H1 (cell line): ENCODE measurements around the gene C3orf62. TPM values are rescaled to one million over a fixed set of nuclear protein-coding genes. Genes with fewer than 3 reads are reported as not detected.

Experiments
- CTCF ChIA-PET: fragments of 300-600 bp; sonication (Branson Sonifier 250); formaldehyde crosslinking; loops from one replicate; lab custom pipeline; 2021; ENCODE audit not compliant: partially characterized antibody; lab: Charles Lee
- POLR2A ChIA-PET: fragments of 300-600 bp; sonication (Branson Sonifier 250); formaldehyde crosslinking; loops from one replicate; lab custom pipeline; 2021; ENCODE audit warnings: inconsistent platforms; ENCODE audit not compliant: partially characterized antibody; lab: Charles Lee
- DNase-seq, 2 experiments: peaks; one replicate each; pipeline versions ENCODE4 v3.0.0 to v3.0.0-alpha.2; 2010 to 2022; ENCODE audit warnings: low spot score in 2 of 2, low read depth in 1 of 2, mixed read lengths in 1 of 2
- FAIRE-seq: peaks from 2 replicates; lab custom pipeline; 2011; peaks lifted over from hg19 to GRCh38; lab: Jason Lieb, UNC
- H2AFZ ChIP-seq: 2 replicates; pipeline ENCODE4 v1.8.1; 2012; ENCODE audit warnings: low read length, inconsistent platforms
- H2AK5ac ChIP-seq: 2 replicates; pipeline ENCODE4 v1.6.1; 2013; ENCODE audit warnings: low read depth, low read length
- H2BK120ac ChIP-seq: replicated peaks from 2 replicates; pipeline ENCODE3; 2013; ENCODE audit warnings: low read depth, low read length, inconsistent platforms
- H2BK12ac ChIP-seq: 2 replicates; pipeline ENCODE4 v1.6.1; 2013; ENCODE audit warnings: low read depth, low read length
- H2BK15ac ChIP-seq: 2 replicates; pipeline ENCODE4 v1.6.1; 2013; ENCODE audit warnings: low read length
- H2BK20ac ChIP-seq: 2 replicates; pipeline ENCODE4 v1.6.1; 2013; ENCODE audit warnings: low read length
- H2BK5ac ChIP-seq: 2 replicates; pipeline ENCODE4 v1.6.1; 2013; ENCODE audit warnings: low read depth, low read length
- H3K14ac ChIP-seq: 2 replicates; pipeline ENCODE4 v1.6.1; 2013; ENCODE audit warnings: inconsistent platforms; ENCODE audit not compliant: insufficient read length
- H3K18ac ChIP-seq: 2 replicates; pipeline ENCODE4 v1.6.1; 2013; ENCODE audit warnings: low read length; ENCODE audit errors: extremely low read depth
- H3K23ac ChIP-seq: 2 replicates; pipeline ENCODE4 v1.6.1; 2013; ENCODE audit warnings: inconsistent platforms; ENCODE audit not compliant: insufficient read length
- H3K23me2 ChIP-seq: 2 replicates; pipeline ENCODE4 v1.6.1; 2013; ENCODE audit warnings: low read depth, low read length
- H3K27ac ChIP-seq: 2 replicates; pipeline ENCODE4 v1.6.1; 2011; ENCODE audit warnings: low read depth, low read length, inconsistent platforms
- H3K27me3 ChIP-seq, 4 experiments: replicated peaks in 1 of 4; 1 replicate in 1 of 4; 2 replicates in 3 of 4; pipeline versions ENCODE4 v1.6.1 to v1.8.1; 2011 to 2013; ENCODE audit warnings: low read length in 3 of 4, mild to moderate bottlenecking in 3 of 4, inconsistent platforms in 2 of 4, mixed read lengths in 2 of 4, moderate library complexity in 1 of 4; ENCODE audit not compliant: control insufficient read depth in 3 of 4, insufficient read depth in 3 of 4; ENCODE audit errors: extremely low read depth in 1 of 4
- H3K36me3 ChIP-seq, 4 experiments: 2 replicates each; pipeline versions ENCODE4 v1.6.1 to v1.8.1; 2011 to 2013; ENCODE audit warnings: mild to moderate bottlenecking in 4 of 4, low read length in 3 of 4, moderate library complexity in 2 of 4, control low read depth in 1 of 4, inconsistent platforms in 1 of 4; ENCODE audit not compliant: insufficient read depth in 4 of 4, control insufficient read depth in 2 of 4
- H3K4ac ChIP-seq: replicated peaks from 2 replicates; pipeline ENCODE3; 2013; ENCODE audit warnings: low read length, low read depth, mixed read lengths, inconsistent platforms; ENCODE audit not compliant: insufficient read length
- H3K4me1 ChIP-seq, 4 experiments: replicated peaks in 1 of 4; 1 replicate in 1 of 4; 2 replicates in 3 of 4; pipeline versions ENCODE4 v1.6.1 to v1.8.1; 2011 to 2013; ENCODE audit warnings: low read length in 3 of 4, inconsistent platforms in 2 of 4, mixed read lengths in 1 of 4; ENCODE audit not compliant: insufficient read depth in 4 of 4, control insufficient read depth in 3 of 4
- H3K4me2 ChIP-seq, 2 experiments: 2 replicates each; pipeline versions ENCODE4 v1.6.1 to v1.8.1; 2011 to 2013; ENCODE audit warnings: low read depth in 2 of 2, low read length in 2 of 2, control low read depth in 1 of 2, inconsistent platforms in 1 of 2, mild to moderate bottlenecking in 1 of 2; ENCODE audit not compliant: insufficient read depth in 1 of 2
- H3K4me3 ChIP-seq, 4 experiments: fragments of 200-600, 300-600 bp in 1 of 4; sonication (generic), shearing (Covaris generic), sonication (Bioruptor Twin) in 1 of 4; 2 replicates each; pipeline versions ENCODE4 v1.5.1 to v1.8.1; 2011 to 2016; ENCODE audit warnings: low read length in 4 of 4, low read depth in 3 of 4, control low read depth in 2 of 4, inconsistent platforms in 2 of 4, mild to moderate bottlenecking in 2 of 4, mixed read lengths in 1 of 4, moderate library complexity in 1 of 4; ENCODE audit not compliant: insufficient read depth in 2 of 4; ENCODE audit errors: extremely low read depth in 1 of 4
- H3K56ac ChIP-seq: replicated peaks from 2 replicates; pipeline ENCODE3; 2013; ENCODE audit warnings: low read depth, mild to moderate bottlenecking, mixed read lengths, low read length, inconsistent platforms; ENCODE audit not compliant: insufficient read length
- H3K79me1 ChIP-seq: 2 replicates; pipeline ENCODE4 v1.6.1; 2013; ENCODE audit warnings: low read depth, low read length, control low read depth
- H3K79me2 ChIP-seq, 2 experiments: 2 replicates each; pipeline versions ENCODE4 v1.6.1 to v1.8.1; 2012 to 2013; ENCODE audit warnings: low read length in 2 of 2, mild to moderate bottlenecking in 2 of 2, inconsistent platforms in 1 of 2; ENCODE audit not compliant: insufficient read depth in 2 of 2, control insufficient read depth in 1 of 2
- H3K9ac ChIP-seq, 4 experiments: replicated peaks in 1 of 4; 1 replicate in 1 of 4; 2 replicates in 3 of 4; pipeline versions ENCODE4 v1.6.1 to v1.8.1; 2011 to 2013; ENCODE audit warnings: low read depth in 3 of 4, low read length in 3 of 4, control low read depth in 2 of 4, mild to moderate bottlenecking in 2 of 4, moderate library complexity in 2 of 4, inconsistent platforms in 1 of 4; ENCODE audit errors: extremely low read depth in 1 of 4
- H3K9me3 ChIP-seq, 2 experiments: 2 replicates each; pipeline versions ENCODE4 v1.6.1 to v1.8.1; 2012 to 2013; ENCODE audit warnings: mild to moderate bottlenecking in 2 of 2, moderate library complexity in 2 of 2, control low read depth in 1 of 2, inconsistent platforms in 1 of 2, low read depth in 1 of 2, low read length in 1 of 2, mixed read lengths in 1 of 2; ENCODE audit not compliant: insufficient read depth in 2 of 2
- H4K20me1 ChIP-seq, 2 experiments: replicated peaks in 1 of 2; 2 replicates each; pipeline versions ENCODE3 to v1.8.1; 2011 to 2013; ENCODE audit warnings: inconsistent platforms in 2 of 2, low read length in 2 of 2, mild to moderate bottlenecking in 1 of 2; ENCODE audit not compliant: insufficient read depth in 2 of 2, control insufficient read depth in 1 of 2
- H4K5ac ChIP-seq: 2 replicates; pipeline ENCODE4 v1.6.1; 2013; ENCODE audit warnings: low read length, low read depth, mixed read lengths, inconsistent platforms; ENCODE audit not compliant: insufficient read length
- H4K8ac ChIP-seq: 2 replicates; pipeline ENCODE4 v1.8.0; 2013; ENCODE audit warnings: mild to moderate bottlenecking, moderate library complexity, low read length, inconsistent platforms; ENCODE audit not compliant: insufficient read depth; ENCODE audit errors: extremely low read depth
- H4K91ac ChIP-seq: replicated peaks from 2 replicates; pipeline ENCODE3; 2013; ENCODE audit warnings: low read length, mixed read lengths, inconsistent platforms; ENCODE audit not compliant: insufficient read length
- ASH2L ChIP-seq: fragments of 200-600, 300-600 bp; sonication (generic); IDR thresholded peaks from one replicate; pipeline ENCODE4 v1.7.1; 2017; ENCODE audit warnings: low read length
- CBX5 ChIP-seq: fragments of 300-800, 300-1000 bp; sonication (generic); IDR thresholded peaks from 2 replicates; pipeline ENCODE4 v1.7.1; 2016; ENCODE audit warnings: antibody characterized with exemption, low read length, low read depth
- CBX8 ChIP-seq: fragments of 300-800, 300-1000 bp; sonication (generic); IDR thresholded peaks from 2 replicates; pipeline ENCODE4 v1.7.1; 2016; ENCODE audit warnings: low read depth, low read length, borderline replicate concordance
- JUND ChIP-seq: IDR thresholded peaks from 2 replicates; pipeline ENCODE4 v1.6.1; 2011; ENCODE audit warnings: mild to moderate bottlenecking, improper control_type of control experiment, low read length
- KDM1A ChIP-seq: fragments of 200-600, 300-600 bp; sonication (generic); IDR thresholded peaks from 2 replicates; pipeline ENCODE4 v1.7.1; 2016; ENCODE audit warnings: mild to moderate bottlenecking, low read length, borderline replicate concordance
- KDM5A ChIP-seq: fragments of 200-600 bp; IDR thresholded peaks from 2 replicates; pipeline ENCODE4 v1.7.1; 2012; ENCODE audit warnings: mild to moderate bottlenecking, low read length, inconsistent platforms, mixed read lengths
- POLR2A ChIP-seq, 2 experiments: IDR thresholded peaks; 1 replicate in 1 of 2; 2 replicates in 1 of 2; pipeline ENCODE4 v1.6.1; 2011; ENCODE audit warnings: low read depth in 2 of 2, low read length in 2 of 2, mild to moderate bottlenecking in 2 of 2; ENCODE audit errors: control extremely low read depth in 1 of 2
- POU5F1 ChIP-seq: IDR thresholded peaks from 2 replicates; pipeline ENCODE4 v1.6.1; 2011; ENCODE audit warnings: low read depth, mild to moderate bottlenecking, low read length, moderate library complexity
- RBBP5 ChIP-seq: IDR thresholded peaks from 2 replicates; pipeline ENCODE4 v1.7.1; 2012; ENCODE audit warnings: low read depth, mild to moderate bottlenecking, inconsistent platforms, low read length, moderate library complexity, borderline replicate concordance
- RFX5 ChIP-seq: IDR thresholded peaks from 2 replicates; pipeline ENCODE4 v1.6.1; 2011; ENCODE audit warnings: low read depth, low read length, improper control_type of control experiment, borderline replicate concordance
- SAP30 ChIP-seq: fragments of 300-600 bp; sonication (generic); IDR thresholded peaks from 2 replicates; pipeline ENCODE4 v1.7.1; 2012; ENCODE audit warnings: low read length, moderate library complexity, mild to moderate bottlenecking, inconsistent platforms; ENCODE audit not compliant: insufficient read depth, insufficient replicate concordance
- SP2 ChIP-seq: IDR thresholded peaks from 2 replicates; pipeline ENCODE4 v1.6.1; 2012; ENCODE audit warnings: mild to moderate bottlenecking, low read length, inconsistent platforms
- SRF ChIP-seq: IDR thresholded peaks from 2 replicates; pipeline ENCODE4 v1.6.1; 2011; ENCODE audit warnings: mild to moderate bottlenecking, low read depth, low read length, moderate library complexity
- SUZ12 ChIP-seq: fragments of 200-600 bp; sonication (generic); IDR thresholded peaks from 2 replicates; pipeline ENCODE4 v1.6.1; 2012; ENCODE audit warnings: mild to moderate bottlenecking, inconsistent platforms, low read length, moderate library complexity, mixed read lengths
- WGBS, 2 experiments: shearing (Covaris generic) in 1 of 2; methylation state at CpG; one replicate each; pipeline versions ENCODE4 v1.1.6 to v1.1.7; 2013 to 2015; ENCODE audit warnings: low lambda C conversion rate in 2 of 2, mixed read lengths in 2 of 2, inconsistent platforms in 1 of 2, low coverage in 1 of 2, missing lambda C conversion rate in 1 of 2; ENCODE audit not compliant: insufficient replicate concordance in 2 of 2, insufficient coverage in 1 of 2, insufficient read length in 1 of 2; ENCODE audit errors: extremely low coverage in 1 of 2, missing lambda C conversion rate in 1 of 2; 5-methylcytosine and 5-hydroxymethylcytosine counted together
- polyA plus RNA-seq, 7 experiments: library from polyadenylated mRNA; depleted of rRNA in 3 of 7; stranded (reverse) in 5 of 7; unstranded in 2 of 7; fragments of >200 nt in 5 of 7; fragments of 200-250 nt in 2 of 7; gene quantifications; 1 replicate in 5 of 7; 2 replicates in 1 of 7; 4 replicates in 1 of 7; pipeline versions ENCODE4 v1.2.1 to v1.2.3, GENCODE V29; 2011 to 2013; ENCODE audit warnings: missing spikeins in 2 of 7, mixed read lengths in 2 of 7
- total RNA-seq: library from RNA; stranded (reverse); fragmentation: NEBNext Ultra II Directional; extraction: Animal tissue kit (Norgen Biotek cat#: 25700); gene quantifications from 2 replicates; pipeline ENCODE4 v1.2.1, GENCODE V29; 2021

C3orf62 gene
- total and polyA plus RNA-seq, 2 of the 8 experiments (the other 6 are each of a cell fraction or from before 2014, with no cell fraction given) = 1.1 to 3.0 TPM

GRCh38 chr3:49266410-49267095 lies 10.5 kb downstream of the C3orf62 start:
- no peak overlapping the region for H4K91ac ChIP-seq
- H3K27me3 ChIP-seq = no peaks in the 10 kb centered on the region
- CTCF ChIA-PET = interaction anchor here (0.6 to 1.3 kb wide), 4 partner anchors 22 to 183 kb away, joined by 3 to 6 read pairs (median 4); partner anchors contain the start of gene KLHDC8B
- no peak overlapping the region for H2BK5ac ChIP-seq
- H2AK5ac ChIP-seq = no peak overlapping the region
- 97% methylated on average over 5 of the region's 5 CpGs; no CpG with 5 or more reads in 1 of the 2 experiments for WGBS, 2 experiments
- H3K56ac ChIP-seq = no peak overlapping the region
- FAIRE-seq = no peak
- no peak overlapping the region for H2BK15ac ChIP-seq
- no peaks in the 10 kb centered on the region for H3K79me2 ChIP-seq
- POLR2A ChIA-PET = interaction anchor here (0.6 kb wide), 1 partner anchor 146 kb away, joined by 3 read pairs; no protein-coding TSS in a partner anchor
- no peaks in the 10 kb centered on the region for H4K20me1 ChIP-seq
- H2BK12ac ChIP-seq = no peak overlapping the region
- H3K18ac ChIP-seq = no peak overlapping the region
- H2AFZ ChIP-seq = no peak overlapping the region
- no peaks in the 10 kb centered on the region for H3K36me3 ChIP-seq
- no peak overlapping the region for H4K5ac ChIP-seq
- no peak overlapping the region for H3K27ac ChIP-seq
- no peak overlapping the region for H3K23ac ChIP-seq
- no peaks in the 10 kb centered on the region for H3K9me3 ChIP-seq
- DNase-seq = no peak
- H4K8ac ChIP-seq = no peak overlapping the region
- no peak overlapping the region for H3K4ac ChIP-seq
- H3K9ac ChIP-seq = no peak overlapping the region
- H2BK120ac ChIP-seq = no peak overlapping the region
- H3K14ac ChIP-seq = no peak overlapping the region
- no peaks in the 10 kb centered on the region for H3K79me1 ChIP-seq
- no peaks in the 10 kb centered on the region for H3K23me2 ChIP-seq
- no peak overlapping the region for H3K4me3 ChIP-seq
- H2BK20ac ChIP-seq = no peak overlapping the region
- H3K4me2 ChIP-seq = no peak overlapping the region
- H3K4me1 ChIP-seq = no peaks in the 10 kb centered on the region
- TF ChIP-seq KDM1A (no peak), POLR2A (IDR thresholded peaks at IDR 0.05; ENCODE audit: control extremely low read depth in 1 of 2, low read depth in 2 of 2, low read length in 2 of 2) (no peak), KDM5A (no peak), POU5F1 (no peak), RBBP5 (no peak), ASH2L (no peak), CBX5 (no peak), SAP30 (no peak), RFX5 (no peak), SUZ12 (no peak), CBX8 (no peak), SRF (no peak), SP2 (no peak), JUND (no peak)
